Neutrophil (primary cell): ENCODE data around the gene RRP9.
A peak's percentile ranks its signal among the peaks of the same experiment; 100 is the strongest.
"Not testable (repeated sequence)": the region's sequence is repeated elsewhere in the genome, so short reads cannot be mapped to it uniquely, and the experiment has no call there.

ENCODE experiments used
- H3K27ac ChIP-seq: fragments of 200-600 bp; sonication (generic); 2 replicates; pipeline ENCODE4 v1.5.1; 2016; ENCODE audit warnings: mild to moderate bottlenecking, moderate library complexity
- H3K27me3 ChIP-seq: fragments of 200-600 bp; sonication (generic); 2 replicates; pipeline ENCODE4 v1.6.0; 2016; ENCODE audit warnings: mild to moderate bottlenecking
- H3K36me3 ChIP-seq: fragments of 200-600 bp; sonication (generic); 2 replicates; pipeline ENCODE4 v1.5.1; 2017
- H3K4me1 ChIP-seq, 2 experiments: fragments of 200-600 bp in 1 of 2; sonication (generic) in 1 of 2; 1 replicate in 1 of 2; 2 replicates in 1 of 2; pipeline versions ENCODE4 v1.5.1 to v1.6.1; 2013 to 2016; ENCODE audit warnings: low read depth in 1 of 2, low read length in 1 of 2, mild to moderate bottlenecking in 1 of 2, moderate library complexity in 1 of 2; ENCODE audit not compliant: control insufficient read depth in 1 of 2, insufficient read depth in 1 of 2
- H3K4me3 ChIP-seq, 2 experiments: fragments of 200-600 bp in 1 of 2; sonication (generic) in 1 of 2; 1 replicate in 1 of 2; 2 replicates in 1 of 2; pipeline ENCODE4 v1.5.1; 2013 to 2016; ENCODE audit warnings: low read depth in 1 of 2, low read length in 1 of 2, mild to moderate bottlenecking in 1 of 2, moderate library complexity in 1 of 2
- H3K9me3 ChIP-seq: fragments of 200-600 bp; sonication (generic); 2 replicates; pipeline ENCODE4 v1.5.1; 2016
- CTCF ChIP-seq: fragments of 200-600 bp; sonication (generic); IDR thresholded peaks from 2 replicates; pipeline ENCODE4 v1.5.1; 2016; ENCODE audit warnings: antibody characterized with exemption

The RRP9 gene

GRCh38 chr3:51941798-51942602 lies at the start of gene RRP9, which contains the start of gene PARP3:
Gene RRP9 (minus strand): TSS chr3:51941904. CDS start chr3:51941867, 37 bp downstream.
Gene PARP3 (plus strand): TSS chr3:51942363. CDS start chr3:51943356, 993 bp downstream.
- TF ChIP-seq CTCF: peak; percentile 100
- peak within 1 kb of the TSS; percentile 59 to 92 for H3K4me3 ChIP-seq
- peaks cover 5% of the 10 kb centered on the region for H3K36me3 ChIP-seq
- peak within 1 kb of the TSS; percentile 67 for H3K27ac ChIP-seq
- H3K9me3 ChIP-seq: no peaks in the 10 kb centered on the region
- H3K4me1 ChIP-seq: peaks cover 16 to 21% of the 10 kb centered on the region in 2 experiments
- H3K27me3 ChIP-seq: no peaks in the 10 kb centered on the region

DNA sequence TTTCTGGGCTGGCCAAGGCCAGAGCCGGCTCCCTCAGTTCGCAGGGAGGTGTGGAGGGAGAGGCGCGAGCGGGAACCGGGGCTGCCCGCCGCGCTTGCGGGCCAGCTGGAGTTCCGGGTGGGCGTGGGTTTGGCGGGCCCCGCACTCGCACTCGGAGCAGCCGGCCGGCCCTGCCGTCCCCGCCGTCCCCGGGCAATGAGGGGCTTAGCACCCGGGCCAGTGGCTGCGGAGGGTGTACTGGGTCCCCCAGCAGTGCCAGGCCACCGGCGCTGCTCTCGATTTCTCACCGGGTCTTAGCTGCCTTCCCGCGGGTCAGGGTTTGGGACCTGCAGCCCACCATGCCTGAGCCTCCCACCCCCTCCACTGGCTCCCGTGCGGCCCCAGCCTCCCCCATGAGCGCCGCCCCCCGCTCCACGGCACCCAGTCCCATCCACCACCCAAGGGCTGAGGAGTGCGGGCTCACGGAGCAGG lies 48.8 kb upstream of the RRP9 start:
- not testable (repeated sequence) for H3K27ac ChIP-seq, H3K9me3 ChIP-seq, H3K4me3 ChIP-seq, H3K27me3 ChIP-seq
- Histone ChIP-seq H3K36me3 (peaks cover 20% of the 10 kb centered on the region), H3K4me1 (peaks cover 10 to 12% of the 10 kb centered on the region in 2 experiments)

- H3K4me3 ChIP-seq: no peak overlapping the region
- H3K27me3 ChIP-seq: no peaks in the 10 kb centered on the region
- TF ChIP-seq CTCF: no peak
- H3K36me3 ChIP-seq: peaks cover 10% of the 10 kb centered on the region
- no peak overlapping the region for H3K27ac ChIP-seq
- peaks cover 2 to 3% of the 10 kb centered on the region in 2 experiments for H3K4me1 ChIP-seq
- H3K9me3 ChIP-seq: no peaks in the 10 kb centered on the region
These were observed 46.8 kb upstream of the RRP9 start for GRCh38 chr3:51988286-51989146.

- no peak for TF ChIP-seq CTCF
- peaks cover 11 to 13% of the 10 kb centered on the region in 2 experiments for H3K4me1 ChIP-seq
- H3K36me3 ChIP-seq: peaks cover 4% of the 10 kb centered on the region
- no peaks in the 10 kb centered on the region for H3K27me3 ChIP-seq
- no peak overlapping the region for H3K4me3 ChIP-seq
- H3K27ac ChIP-seq: no peak overlapping the region
- H3K9me3 ChIP-seq: no peaks in the 10 kb centered on the region
These were observed 45.9 kb upstream of the RRP9 start for GRCh38 chr3:51987568-51987967.

DNA sequence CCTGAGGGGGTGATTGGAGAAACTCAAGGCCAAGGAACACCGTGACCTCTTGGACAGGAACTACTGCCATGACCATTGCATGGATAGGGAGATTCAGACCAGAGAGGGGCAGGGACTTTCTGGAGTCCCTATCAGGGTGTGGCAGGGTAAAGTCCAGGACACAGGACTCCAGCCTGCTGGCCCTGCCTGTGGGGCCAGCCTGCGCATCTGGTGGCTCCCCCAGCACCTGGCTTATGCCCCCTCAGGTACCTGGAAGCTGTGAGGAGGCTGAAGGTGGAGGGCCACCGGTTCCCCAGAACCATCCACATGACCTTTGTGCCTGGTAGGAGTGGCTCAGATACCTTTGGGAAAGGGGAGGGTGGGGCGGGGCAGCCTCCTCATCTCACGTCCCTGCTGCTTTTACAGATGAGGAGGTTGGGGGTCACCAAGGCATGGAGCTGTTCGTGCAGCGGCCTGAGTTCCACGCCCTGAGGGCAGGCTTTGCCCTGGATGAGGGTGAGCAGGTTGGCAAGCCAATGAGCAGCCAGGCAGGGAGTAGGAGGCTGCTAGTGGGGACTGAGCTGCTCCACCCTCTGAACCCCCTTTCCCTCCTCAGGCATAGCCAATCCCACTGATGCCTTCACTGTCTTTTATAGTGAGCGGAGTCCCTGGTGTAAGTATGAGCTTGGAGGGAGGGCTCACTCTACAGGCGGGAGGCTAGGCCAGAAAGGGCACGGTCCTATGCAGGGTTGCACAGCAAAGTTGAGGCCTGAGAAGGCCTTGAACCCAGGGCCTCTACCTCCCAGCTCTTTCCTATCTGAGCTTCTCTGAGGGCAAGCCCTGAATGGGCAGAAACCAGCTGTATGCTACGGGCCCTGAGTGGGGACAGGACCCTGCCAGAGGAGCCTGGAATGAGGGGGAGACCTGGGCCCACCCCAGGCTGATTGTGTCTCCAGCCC lies 44.6 kb upstream of the RRP9 start:
- no peak overlapping the region for H3K4me3 ChIP-seq
- H3K27me3 ChIP-seq: no peaks in the 10 kb centered on the region
- no peak overlapping the region for H3K27ac ChIP-seq
- H3K36me3 ChIP-seq: no peaks in the 10 kb centered on the region
- TF ChIP-seq CTCF: no peak
- no peaks in the 10 kb centered on the region for H3K9me3 ChIP-seq
- peaks cover 17 to 18% of the 10 kb centered on the region in 2 experiments for H3K4me1 ChIP-seq
